ENCODE results near the gene KCNH1.

Gene KCNH1, protein sequence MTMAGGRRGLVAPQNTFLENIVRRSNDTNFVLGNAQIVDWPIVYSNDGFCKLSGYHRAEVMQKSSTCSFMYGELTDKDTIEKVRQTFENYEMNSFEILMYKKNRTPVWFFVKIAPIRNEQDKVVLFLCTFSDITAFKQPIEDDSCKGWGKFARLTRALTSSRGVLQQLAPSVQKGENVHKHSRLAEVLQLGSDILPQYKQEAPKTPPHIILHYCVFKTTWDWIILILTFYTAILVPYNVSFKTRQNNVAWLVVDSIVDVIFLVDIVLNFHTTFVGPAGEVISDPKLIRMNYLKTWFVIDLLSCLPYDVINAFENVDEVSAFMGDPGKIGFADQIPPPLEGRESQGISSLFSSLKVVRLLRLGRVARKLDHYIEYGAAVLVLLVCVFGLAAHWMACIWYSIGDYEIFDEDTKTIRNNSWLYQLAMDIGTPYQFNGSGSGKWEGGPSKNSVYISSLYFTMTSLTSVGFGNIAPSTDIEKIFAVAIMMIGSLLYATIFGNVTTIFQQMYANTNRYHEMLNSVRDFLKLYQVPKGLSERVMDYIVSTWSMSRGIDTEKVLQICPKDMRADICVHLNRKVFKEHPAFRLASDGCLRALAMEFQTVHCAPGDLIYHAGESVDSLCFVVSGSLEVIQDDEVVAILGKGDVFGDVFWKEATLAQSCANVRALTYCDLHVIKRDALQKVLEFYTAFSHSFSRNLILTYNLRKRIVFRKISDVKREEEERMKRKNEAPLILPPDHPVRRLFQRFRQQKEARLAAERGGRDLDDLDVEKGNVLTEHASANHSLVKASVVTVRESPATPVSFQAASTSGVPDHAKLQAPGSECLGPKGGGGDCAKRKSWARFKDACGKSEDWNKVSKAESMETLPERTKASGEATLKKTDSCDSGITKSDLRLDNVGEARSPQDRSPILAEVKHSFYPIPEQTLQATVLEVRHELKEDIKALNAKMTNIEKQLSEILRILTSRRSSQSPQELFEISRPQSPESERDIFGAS

DNA sequence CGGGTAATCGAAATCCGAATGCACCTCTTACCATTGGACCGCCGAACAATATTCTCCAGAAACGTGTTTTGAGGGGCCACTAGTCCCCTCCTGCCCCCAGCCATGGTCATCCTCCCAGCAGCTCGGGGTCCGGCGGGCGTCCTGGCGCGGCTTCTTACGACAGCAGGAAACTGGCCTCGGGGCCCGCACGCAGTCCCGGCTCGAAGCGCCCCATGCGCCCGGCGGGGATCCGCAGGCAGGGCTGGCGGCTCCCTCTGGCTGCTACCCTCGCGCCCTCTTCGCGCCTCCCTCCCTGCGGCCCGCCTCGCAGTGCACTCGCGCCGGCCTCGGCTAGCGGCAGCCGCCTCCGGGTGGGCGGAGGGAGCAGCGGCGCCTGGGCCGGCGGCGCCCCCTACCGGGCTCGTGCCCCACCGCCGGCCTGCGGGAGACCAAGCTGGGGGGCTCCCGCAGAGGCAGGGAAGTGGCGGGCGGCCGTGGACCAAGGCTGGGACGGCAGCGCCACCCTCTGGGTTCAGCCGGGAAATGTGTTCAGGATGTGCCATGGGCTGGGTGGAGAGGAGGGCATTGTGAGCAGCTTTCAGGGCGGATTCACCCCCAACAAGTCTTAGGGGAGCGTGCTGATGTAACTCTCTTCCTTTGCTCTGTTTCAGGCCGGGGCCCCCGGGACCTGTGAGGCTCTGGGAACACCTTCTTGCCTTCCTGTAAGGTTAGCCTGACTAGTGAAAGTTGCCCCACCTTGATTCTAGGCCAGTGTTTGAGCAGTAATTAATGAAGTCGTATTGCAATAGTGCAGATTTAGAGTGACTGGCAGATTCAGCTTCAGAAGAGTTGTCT lies at the start of gene KCNH1:
TSS of gene KCNH1 (minus strand) at position 313 of the 834 bp plus-strand sequence. CDS start at position 110, 203 bp downstream.
- peak; percentile 78 for DNase-seq (ENCODE audit: low spot score)

DNA sequence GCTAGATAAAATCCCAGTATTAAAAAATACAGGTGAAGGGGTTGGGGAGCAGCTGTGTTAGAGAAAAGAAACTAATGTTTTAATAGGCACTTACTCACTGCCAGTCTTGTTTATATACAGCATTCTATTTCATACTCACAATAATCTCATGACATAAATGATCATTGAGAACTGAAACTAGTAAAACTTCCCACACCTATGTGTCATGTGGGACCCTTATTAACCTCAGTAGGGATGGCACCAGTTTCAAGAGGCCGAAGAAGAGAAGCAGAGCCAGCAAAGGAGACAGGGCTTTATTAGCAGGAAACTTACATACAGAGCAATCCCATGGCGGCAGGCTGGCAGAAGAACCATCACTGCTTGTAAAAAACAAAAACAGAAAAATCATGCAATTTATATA lies 48.8 kb upstream of the KCNH1 start:
- DNase-seq (ENCODE audit: low spot score): no peak

DNA sequence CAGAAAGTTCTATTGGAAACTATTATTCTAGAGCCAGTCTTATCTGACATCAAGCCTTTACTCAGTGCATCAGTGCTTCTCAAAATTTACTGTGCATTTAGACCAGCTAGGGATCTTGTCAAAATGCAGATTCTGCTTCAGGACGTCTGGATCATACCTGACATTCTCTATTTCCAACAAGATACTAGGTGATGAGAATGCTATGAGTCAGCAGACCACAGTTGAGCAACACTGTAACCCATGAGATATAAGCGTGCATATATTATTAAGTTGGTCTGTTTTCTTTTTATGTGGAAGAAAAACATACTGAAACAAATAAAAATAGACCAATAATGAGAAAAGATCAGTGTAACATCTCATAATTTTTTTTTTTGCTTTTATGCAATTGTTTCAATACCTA lies 40.4 kb upstream of the KCNH1 start:
- no peak for DNase-seq (ENCODE audit: low spot score)

DNA sequence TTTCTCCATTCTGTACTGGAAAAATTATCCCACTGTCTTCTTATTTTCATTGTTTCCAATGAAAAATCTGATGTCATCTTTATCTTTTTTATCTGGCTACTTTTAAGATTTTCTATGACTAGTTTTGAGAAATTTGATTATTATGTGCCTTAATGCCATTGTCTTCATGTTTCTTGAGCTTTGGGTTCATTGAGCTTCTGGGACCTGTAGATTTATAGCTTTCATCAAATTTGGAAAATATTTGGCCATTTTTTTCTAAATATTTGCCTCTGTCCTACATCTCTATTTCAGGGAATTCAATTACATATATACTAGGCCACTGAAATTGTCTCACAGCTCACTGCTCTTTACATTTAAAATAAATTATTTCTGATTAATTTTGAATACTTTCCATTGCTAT lies 38.7 kb upstream of the KCNH1 start:
- DNase-seq (ENCODE audit: low spot score): no peak

DNA sequence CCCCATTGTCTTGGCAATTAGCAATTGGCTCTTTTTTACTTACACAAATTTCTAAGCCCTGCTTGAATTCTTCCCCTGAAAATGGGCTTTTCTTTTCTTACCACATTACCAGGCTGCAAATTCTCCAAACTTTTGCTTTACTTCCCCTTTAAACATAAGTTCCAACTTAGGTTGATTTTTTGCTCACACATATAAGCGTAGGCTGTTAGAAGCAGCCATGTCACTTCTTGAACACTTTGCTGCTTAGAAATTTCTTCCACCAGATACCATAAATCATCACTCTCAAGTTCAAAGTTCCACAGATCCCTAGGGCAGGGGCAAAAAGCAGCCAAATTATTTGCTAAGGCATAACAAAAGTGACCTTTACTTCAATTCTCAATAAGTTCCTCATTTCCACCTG lies 35.4 kb upstream of the KCNH1 start:
- DNase-seq (ENCODE audit: low spot score): no peak

DNA sequence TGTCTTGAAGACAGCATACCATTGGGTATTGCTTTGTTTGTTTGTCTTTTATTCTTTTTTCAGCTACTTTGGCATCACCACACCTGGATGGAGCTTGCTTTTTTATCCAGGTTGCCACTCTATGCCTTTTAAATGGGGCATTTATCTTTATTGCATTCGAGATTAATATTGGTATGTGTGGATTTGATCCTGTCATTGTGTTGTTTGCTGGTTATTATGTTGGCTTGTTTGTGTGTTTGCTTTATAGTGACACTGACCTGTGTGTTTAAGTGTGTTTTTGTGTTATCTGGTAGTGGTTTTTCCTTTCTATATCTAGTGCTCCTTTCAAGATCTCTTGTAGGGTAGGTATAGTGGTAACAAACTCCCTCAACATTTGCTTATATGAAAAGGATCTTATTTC lies 24.9 kb upstream of the KCNH1 start:
- DNase-seq (ENCODE audit: low spot score): no peak

DNA sequence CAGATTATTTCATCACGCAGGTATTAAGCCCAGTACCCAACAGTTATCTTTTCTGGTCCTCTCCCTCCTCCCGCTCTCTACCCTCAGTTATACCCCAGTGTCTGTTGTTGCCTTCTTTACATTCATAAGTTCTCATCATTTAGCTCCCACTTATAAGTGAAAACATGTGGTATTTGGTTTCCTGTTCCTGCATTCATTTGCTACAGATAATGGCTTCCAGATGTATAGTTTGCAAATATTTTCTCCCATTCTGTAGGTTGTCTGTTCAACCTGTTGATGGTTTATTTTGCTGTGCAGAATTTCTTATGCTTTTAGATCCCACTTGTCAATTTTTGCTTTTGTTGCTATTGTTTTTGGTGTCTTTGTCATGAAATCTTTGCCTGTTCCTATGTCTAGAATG lies 21.1 kb upstream of the KCNH1 start:
- no peak for DNase-seq (ENCODE audit: low spot score)

DNA sequence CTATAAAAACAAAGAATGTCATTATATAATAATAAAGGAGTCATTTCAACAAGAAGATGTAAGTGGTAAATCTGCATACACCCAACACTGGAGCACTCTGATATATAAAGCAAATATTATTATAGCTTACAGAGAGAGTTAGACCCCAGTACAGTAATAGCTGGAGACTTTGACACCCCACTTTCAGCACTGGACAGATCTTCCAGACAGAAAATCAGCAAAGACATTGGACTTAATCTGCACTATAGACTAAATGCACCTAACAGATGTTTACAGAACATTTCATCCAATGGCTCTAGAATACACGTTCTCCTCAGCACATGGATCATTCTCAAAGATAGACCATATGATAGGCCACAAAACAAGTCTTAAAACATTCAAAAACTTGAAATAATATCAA lies 20.0 kb upstream of the KCNH1 start:
- no peak for DNase-seq (ENCODE audit: low spot score)

DNA sequence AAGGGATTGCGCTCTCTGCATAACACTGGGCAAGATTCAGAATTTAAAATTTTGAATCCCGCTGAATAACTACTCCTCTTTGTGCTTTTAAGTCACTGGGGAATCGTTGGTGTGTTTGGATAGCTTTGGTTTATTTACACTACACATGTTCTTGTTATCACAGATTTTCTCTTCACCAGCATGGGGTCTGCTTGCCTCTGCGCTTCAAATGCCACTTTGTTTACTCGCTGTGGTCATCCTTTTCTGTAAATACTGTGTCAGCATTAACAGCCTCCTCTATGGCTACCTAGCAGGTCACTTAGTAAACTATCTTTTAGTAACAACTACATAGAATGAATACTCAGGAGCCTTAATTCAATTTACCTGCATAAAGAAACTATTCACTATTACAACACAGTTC lies 14.4 kb upstream of the KCNH1 start:
- no peak for DNase-seq (ENCODE audit: low spot score)

DNA sequence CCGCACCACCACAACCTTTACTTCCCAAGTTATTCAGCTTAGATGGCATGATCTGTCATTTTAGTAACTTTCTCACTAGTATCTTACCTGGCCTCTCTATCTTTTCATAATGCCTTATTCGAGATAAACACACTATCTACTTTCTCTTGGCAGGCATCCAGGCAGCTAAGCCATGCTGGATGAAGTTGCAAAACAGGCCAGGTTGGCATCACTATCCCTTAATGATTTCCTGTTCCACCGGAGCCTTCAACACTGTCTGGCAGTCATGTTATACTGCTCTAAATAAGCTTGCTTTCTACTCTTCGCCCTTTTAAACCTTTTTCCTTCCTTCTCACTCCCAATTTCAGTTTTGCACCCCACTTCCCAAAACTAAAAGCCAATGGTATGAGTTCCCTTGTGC lies 12.0 kb upstream of the KCNH1 start:
- DNase-seq (ENCODE audit: low spot score): no peak

DNA sequence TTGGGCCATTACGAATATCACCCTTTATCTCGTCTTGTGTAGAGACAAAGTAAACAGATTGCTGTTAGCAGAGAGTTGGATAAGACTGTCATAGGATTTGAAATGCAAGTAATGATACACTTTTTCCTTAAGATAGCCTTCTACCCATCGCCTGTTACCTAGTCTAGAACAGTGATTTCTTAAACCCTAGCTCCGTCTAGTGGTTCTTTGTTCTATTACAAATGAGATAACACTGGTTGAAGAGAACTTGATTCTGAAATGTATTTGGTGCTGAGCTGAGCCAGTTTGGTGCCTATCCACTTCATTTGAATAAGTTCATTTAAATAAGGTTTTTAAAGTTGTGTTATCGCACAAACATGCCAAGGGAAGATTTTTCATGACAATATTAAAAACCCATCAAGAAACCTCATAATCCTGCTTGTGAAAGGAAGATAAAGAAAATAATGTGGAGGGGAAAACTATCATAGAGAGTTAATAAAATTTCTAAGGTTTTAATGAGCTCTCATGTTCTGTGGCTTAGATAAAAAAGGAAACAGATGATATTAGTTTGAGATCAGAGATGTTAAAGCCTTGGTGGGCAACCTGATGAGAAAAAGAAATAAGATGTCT lies 1.5 kb upstream of the KCNH1 start:
- DNase-seq (ENCODE audit: low spot score): peak; percentile 63

DNA sequence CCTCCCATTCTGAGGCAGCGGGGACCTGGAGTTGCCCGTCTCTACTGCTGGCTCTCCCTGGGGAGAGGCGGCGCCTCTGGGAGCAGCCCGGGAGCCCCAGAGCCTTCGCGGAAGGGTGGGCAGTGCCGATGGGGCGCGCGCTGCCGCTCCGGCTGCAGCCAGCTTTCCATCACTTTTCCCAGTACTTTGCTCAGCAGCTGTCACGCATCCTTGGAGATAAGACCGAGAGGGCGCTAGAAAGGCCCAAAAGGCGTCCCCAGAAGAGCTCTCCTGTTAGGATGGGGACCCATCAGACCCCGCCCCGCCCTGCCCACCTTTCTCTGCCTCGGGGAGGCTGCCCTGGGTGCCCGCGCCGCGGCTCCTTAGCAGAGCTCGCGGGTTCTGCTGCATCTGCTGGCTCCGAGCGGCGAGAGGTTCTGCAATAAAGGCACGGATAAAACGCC lies 534 bp downstream of the KCNH1 start:
- no peak for DNase-seq (ENCODE audit: low spot score)

DNA sequence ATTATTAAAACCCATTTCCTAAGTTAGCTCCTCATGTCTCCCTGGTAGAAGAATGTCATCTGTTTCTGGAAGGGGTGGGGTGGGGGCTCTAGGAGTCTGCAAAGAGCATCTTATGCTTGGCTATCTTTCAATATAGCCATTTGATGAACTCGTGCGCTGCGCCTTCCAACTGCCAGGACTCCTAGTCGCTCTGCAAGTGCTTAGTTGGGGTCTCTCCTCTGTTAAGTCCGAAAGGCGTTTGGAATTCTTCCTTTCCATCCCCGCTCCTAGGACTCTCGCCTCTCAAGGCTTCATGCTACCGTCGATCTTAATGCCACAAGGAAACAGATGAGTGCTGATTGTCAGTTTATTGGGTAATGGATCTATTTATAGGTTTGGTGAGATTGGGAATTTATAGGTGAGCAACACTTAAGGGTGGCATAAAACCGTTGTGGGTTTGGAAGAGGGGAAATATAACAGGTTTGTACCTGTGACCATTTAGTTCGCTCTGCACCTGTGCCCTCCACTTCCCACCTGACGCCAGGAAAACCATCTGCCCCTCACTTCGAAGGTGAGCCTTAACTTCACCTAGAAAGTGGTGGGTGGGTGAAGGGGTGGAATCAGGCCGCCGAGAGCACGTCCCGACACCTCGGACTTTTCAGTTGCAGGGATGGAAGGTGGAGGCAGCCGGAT lies 1.1 kb downstream of the KCNH1 start:
- no peak for DNase-seq (ENCODE audit: low spot score)

DNA sequence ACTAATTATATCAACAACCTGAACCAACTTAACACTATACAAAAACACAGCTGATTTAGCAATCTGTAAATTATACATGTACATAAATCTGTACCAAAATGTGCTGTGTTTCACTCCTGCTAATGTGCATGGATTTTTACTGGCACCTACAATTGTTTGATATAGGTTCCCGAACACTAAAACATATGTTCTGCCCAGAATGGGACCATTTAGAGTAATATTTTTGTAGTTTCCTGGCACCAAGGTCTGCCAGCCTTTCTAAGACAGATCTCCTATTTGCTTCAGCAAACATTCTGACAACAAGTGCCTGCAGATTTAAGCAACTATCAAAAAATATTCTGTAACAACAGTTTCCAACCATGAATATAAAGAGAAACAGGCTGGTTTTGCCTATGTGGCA lies 4.2 kb downstream of the KCNH1 start:
- no peak for DNase-seq (ENCODE audit: low spot score)

DNA sequence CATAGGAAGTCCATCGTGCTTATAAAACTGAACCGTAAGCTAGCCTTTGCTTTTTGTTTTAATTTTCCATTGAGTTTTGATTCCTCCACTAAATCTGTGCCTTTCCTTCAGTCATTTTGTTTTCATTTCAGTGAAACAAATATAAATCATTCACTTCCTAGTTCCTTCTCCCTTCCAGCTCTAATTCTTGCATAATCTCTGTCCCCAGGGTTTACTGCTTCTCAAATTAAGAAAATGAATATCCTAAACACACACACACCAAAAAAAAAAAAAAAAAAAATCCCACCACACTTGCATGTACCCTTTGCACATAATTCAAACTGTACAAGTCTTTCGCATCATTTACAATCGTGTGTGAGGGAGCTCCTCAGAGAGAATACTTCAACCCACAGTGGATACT lies 6.8 kb downstream of the KCNH1 start:
- no peak for DNase-seq (ENCODE audit: low spot score)

DNA sequence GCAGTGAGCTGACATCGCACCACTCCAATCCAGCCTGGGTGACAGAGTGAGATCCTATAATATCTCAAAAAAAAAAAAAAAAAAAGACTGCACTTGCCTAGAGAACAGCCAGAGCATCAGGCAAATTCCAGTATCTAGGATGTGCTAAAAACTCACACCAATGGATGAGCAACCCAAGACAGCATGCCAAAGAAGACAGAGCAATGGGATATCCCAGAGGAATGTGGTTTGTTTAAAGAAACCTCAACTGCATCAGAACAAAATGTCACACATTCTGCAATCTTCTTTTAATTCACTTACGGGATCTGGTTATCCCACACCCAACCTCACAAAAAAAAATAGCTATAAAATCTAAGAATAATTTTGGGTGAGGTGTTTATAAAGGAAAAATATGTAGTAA lies 7.3 kb downstream of the KCNH1 start:
- DNase-seq (ENCODE audit: low spot score): no peak

DNA sequence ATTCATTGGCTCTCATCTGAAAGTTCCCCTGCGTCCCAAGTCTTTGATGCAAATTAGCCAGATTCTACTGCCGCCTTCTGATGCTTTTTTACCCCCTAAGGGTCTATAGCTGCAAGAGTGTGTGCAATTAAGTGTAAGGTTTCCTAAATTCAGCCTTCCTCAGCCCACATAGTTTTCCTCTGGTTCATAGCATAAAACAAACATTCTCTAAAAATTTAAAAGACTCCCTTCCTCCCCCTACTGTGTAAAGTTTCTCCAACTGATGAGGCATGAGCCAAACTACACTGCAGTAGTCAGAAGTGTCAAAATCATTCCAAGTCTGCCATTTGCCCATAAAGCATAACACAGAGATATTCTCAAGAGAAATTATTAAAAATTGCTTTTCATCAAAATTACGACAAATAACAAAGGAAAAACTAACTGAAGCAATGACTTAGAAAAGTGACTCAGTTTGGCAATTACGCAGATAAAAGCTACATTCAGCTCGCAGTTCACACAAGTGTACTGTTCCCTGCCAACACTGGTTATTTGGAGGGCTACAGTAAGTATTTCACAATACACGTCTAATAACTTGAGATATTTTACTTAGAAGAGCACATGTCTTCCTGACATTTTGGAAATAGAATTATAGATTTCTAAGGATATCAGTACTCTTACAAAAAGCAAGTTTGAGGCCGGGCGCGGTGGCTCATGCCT lies 15.4 kb downstream of the KCNH1 start:
- DNase-seq (ENCODE audit: low spot score): peak; percentile 34

DNA sequence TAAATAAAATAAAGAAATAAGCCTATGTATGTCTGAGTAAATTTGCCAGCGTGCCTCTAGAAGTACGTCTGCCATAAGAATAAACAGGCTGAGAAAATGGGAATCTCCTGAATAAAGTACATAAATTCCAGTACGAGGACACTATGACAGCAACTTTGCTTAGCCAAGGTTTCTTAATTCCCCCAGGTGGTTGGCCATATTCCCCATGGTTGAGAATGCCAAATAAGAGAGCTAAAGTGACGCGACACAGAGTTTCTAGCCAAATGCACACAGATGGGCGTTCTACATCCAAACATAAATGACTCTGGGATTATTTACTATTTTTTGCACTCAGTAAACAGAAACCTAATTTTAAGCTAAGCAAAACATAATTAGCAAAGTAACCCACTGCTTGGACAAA lies 19.5 kb downstream of the KCNH1 start:
- no peak for DNase-seq (ENCODE audit: low spot score)

DNA sequence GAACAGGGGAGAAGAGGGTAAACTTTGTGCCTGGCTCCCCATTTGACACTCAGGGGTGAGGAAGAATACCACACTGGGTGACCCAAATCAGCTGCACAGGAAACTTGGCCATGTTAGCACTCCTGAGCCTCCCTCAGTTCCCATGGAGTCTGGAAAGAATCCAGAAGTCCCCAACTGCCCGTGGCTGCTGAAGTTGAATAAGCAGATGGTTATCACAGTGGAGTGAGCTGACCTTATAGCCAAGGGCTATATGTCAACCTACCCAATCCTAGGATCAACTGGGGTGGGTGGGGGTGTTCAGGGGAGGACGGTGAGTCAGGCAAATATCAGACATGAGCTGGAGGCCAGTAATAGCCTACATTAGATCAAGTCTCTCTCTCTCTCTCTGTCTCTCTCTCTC lies 20.4 kb downstream of the KCNH1 start:
- no peak for DNase-seq (ENCODE audit: low spot score)

DNA sequence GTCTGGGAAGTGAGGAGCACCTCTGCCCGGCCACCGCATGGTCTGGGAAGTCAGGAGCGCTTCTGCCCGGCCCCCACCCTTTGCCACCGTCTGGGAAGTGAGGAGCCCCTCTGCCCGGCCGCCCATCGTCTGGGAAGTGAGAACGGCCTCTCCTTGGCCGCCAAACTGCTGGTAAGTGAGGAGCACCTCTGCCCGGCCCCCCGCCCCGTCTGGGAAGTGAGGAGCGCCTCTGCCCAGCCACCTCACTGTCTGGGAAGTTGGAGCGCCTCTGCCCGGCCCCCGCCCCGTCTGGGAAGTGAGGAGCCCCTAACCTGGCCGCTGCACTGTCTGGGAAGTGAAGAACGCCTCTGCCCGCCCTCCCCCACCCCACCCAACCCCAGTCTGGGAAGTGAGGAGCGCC lies 22.6 kb downstream of the KCNH1 start:
- no peak for DNase-seq (ENCODE audit: low spot score)

DNA sequence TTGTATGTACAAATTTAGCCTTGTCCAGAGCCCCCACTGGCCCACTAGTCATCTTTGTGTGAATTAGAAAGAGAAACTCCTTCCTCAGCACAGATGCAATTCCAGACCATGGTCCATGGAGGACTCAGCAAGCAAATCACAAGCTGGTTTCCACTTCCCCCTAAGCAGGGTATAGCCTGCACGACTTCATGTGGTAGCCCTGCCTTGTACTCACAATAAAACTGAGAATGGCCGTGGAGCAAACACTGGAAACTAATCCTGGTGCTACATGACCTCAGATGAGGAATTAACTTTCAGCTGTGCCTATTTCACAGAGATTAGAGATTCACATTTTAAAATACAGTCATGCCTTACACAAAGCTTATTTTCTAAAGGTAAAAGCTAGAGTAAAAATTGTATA lies 32.5 kb downstream of the KCNH1 start:
- no peak for DNase-seq (ENCODE audit: low spot score)
